Peyer's patch (tissue), 4 donors: Measurements from ENCODE around the gene LRFN4. TPM values are rescaled to one million over a fixed set of nuclear protein-coding genes. Genes with fewer than 3 reads are reported as not detected.

ENCODE experiments used
- DNase-seq, 3 donors: peaks; one replicate each; pipeline ENCODE4 v3.0.0-alpha.2; 2017 to 2019
- H3K27ac ChIP-seq, 4 donors: fragments of 200-600 bp; sonication (generic); one replicate each; pipeline ENCODE4 v1.5.1; 2016 to 2019
- H3K27me3 ChIP-seq, 2 donors: fragments of 200-600 bp; sonication (generic); one replicate each; pipeline ENCODE4 v1.5.1; 2019
- H3K36me3 ChIP-seq, 3 donors: fragments of 200-600 bp; sonication (generic); one replicate each; pipeline ENCODE4 v1.5.1; 2016 to 2019
- H3K4me1 ChIP-seq, 4 donors: fragments of 200-600 bp; sonication (generic); one replicate each; pipeline ENCODE4 v1.5.1; 2016 to 2019
- H3K4me3 ChIP-seq, 4 donors: fragments of 200-600 bp; sonication (generic); 1 replicate in 3 of 4; 2 replicates in 1 of 4; pipeline ENCODE4 v1.5.1; 2016 to 2019; ENCODE audit warnings: mild to moderate bottlenecking in 1 of 4
- H3K9me3 ChIP-seq, 4 donors: fragments of 200-600 bp; sonication (generic); one replicate each; pipeline ENCODE4 v1.5.1; 2016 to 2019; ENCODE audit warnings: mild to moderate bottlenecking in 1 of 4
- CTCF ChIP-seq, 6 experiments: fragments of 450-650 bp in 4 of 6; fragments of 200-600 bp in 2 of 6; sonication (generic) in 1 of 6; IDR thresholded peaks; one replicate each; pipeline ENCODE4 v1.5.1; 2017 to 2019; ENCODE audit warnings: antibody characterized with exemption in 6 of 6, mild to moderate bottlenecking in 3 of 6, moderate library complexity in 1 of 6
- POLR2A ChIP-seq, 2 donors: fragments of 450-650 bp; IDR thresholded peaks; one replicate each; pipeline ENCODE4 v1.5.1; 2017; ENCODE audit warnings: antibody characterized with exemption in 2 of 2, mild to moderate bottlenecking in 2 of 2, moderate library complexity in 2 of 2
- total RNA-seq, 4 donors: library from RNA; depleted of rRNA; stranded (reverse); fragments of >200 nt; gene quantifications; one replicate each; pipeline ENCODE4 v1.1.0, GENCODE V29; 2016

Gene LRFN4
- total RNA-seq, 4 donors from 2014 or later: 2.5 to 9.0 (median 4.3) TPM

DNA sequence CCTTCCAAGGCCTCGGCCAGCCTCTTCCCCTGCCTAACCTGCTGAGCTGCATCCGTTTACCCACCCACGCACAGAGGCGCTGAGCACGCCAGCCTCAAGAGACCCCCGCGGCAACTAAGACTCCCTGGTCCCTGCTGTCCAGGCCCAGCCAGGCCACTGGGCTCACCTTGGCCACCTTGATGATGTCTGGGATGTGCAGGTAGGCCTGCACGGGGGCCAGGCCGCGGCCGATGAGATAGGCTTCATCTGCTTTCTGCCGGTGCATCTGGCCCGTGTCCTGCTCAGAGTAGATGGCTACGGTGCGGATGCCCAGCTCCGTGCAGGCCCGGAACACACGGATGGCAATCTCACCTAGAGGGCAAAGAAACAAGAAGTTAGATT, 14.6 kb downstream of the LRFN4 start:
- Histone ChIP-seq H3K27ac (no peak overlapping the region), H3K4me1 (peaks cover 0 to 4% (median 0%) of the 10 kb centered on the region in 4 donors)
- TF ChIP-seq CTCF (IDR thresholded peaks at IDR 0.05) (no peak), POLR2A (IDR thresholded peaks at IDR 0.05) (no peak)

GRCh38 chr11:66874232-66874631, 17.4 kb downstream of the LRFN4 start:
- Histone ChIP-seq H3K36me3 (peaks cover 0 to 17% (median 0%) of the 10 kb centered on the region in 3 donors), H3K4me3 (no peak overlapping the region), H3K4me1 (peaks cover 0 to 4% (median 0%) of the 10 kb centered on the region in 4 donors), H3K27ac (no peak overlapping the region), H3K9me3 (no peaks in the 10 kb centered on the region), H3K27me3 (no peaks in the 10 kb centered on the region)
- no peak for TF ChIP-seq CTCF (IDR thresholded peaks at IDR 0.05)
- TF ChIP-seq POLR2A (IDR thresholded peaks at IDR 0.05): no peak
- DNase-seq: no peak

More for the DNA sequence above, 14.6 kb downstream of the LRFN4 start:
- Histone ChIP-seq H3K36me3 (peaks cover 0 to 22% (median 0%) of the 10 kb centered on the region in 3 donors), H3K4me3 (no peak overlapping the region), H3K9me3 (no peaks in the 10 kb centered on the region), H3K27me3 (no peaks in the 10 kb centered on the region)
- DNase-seq: no peak

- peak in 1 of 3 donors; percentile 39 for DNase-seq
- peaks cover 0 to 12% (median 0%) of the 10 kb centered on the region in 3 donors for H3K36me3 ChIP-seq
- no peaks in the 10 kb centered on the region for H3K9me3 ChIP-seq
- H3K27ac ChIP-seq: no peak overlapping the region
- H3K27me3 ChIP-seq: no peaks in the 10 kb centered on the region
- H3K4me3 ChIP-seq: no peak overlapping the region
- TF ChIP-seq CTCF (IDR thresholded peaks at IDR 0.05) (no peak), POLR2A (IDR thresholded peaks at IDR 0.05) (no peak)
- H3K4me1 ChIP-seq: peaks cover 0 to 4% (median 0%) of the 10 kb centered on the region in 4 donors
Observed at GRCh38 chr11:66875378-66875777, 18.5 kb downstream of the LRFN4 start.

GRCh38 chr11:66877588-66878385, 20.9 kb downstream of the LRFN4 start:
- H3K9me3 ChIP-seq: no peaks in the 10 kb centered on the region
- H3K36me3 ChIP-seq: no peaks in the 10 kb centered on the region
- no peaks in the 10 kb centered on the region for H3K27me3 ChIP-seq
- DNase-seq: no peak
- TF ChIP-seq CTCF (IDR thresholded peaks at IDR 0.05): no peak
- no peak for TF ChIP-seq POLR2A (IDR thresholded peaks at IDR 0.05)
- peaks cover 0 to 4% (median 0%) of the 10 kb centered on the region in 4 donors for H3K4me1 ChIP-seq
- H3K4me3 ChIP-seq: no peak overlapping the region
- no peak overlapping the region for H3K27ac ChIP-seq

- Histone ChIP-seq H3K9me3 (no peaks in the 10 kb centered on the region), H3K4me3 (no peak overlapping the region), H3K4me1 (peaks cover 0 to 4% (median 0%) of the 10 kb centered on the region in 4 donors), H3K36me3 (no peaks in the 10 kb centered on the region), H3K27me3 (no peaks in the 10 kb centered on the region), H3K27ac (no peak overlapping the region)
- DNase-seq: peak in 1 of 3 donors; percentile 44
- no peak for TF ChIP-seq POLR2A (IDR thresholded peaks at IDR 0.05)
- TF ChIP-seq CTCF (IDR thresholded peaks at IDR 0.05): no peak
Observed at GRCh38 chr11:66878474-66878873, 21.6 kb downstream of the LRFN4 start.
